Body of pancreas (tissue), 4 donors: ENCODE data around the gene PNKD. TPM values are rescaled to one million over a fixed set of nuclear protein-coding genes. Genes with fewer than 3 reads are reported as not detected.

Experiments
- ATAC-seq: fragments of 150-250 bp; one replicate; pipeline ENCODE4 v1.9.1; 2016
- DNase-seq, 4 donors: peaks; one replicate each; pipeline ENCODE4 v3.0.0-alpha.2; 2019
- H3K27ac ChIP-seq, 4 donors: fragments of 200-600 bp; sonication (generic); 1 replicate in 3 of 4; 2 replicates in 1 of 4; pipeline versions ENCODE4 v1.5.1 to v1.6.1; 2016 to 2019; ENCODE audit warnings: mild to moderate bottlenecking in 1 of 4, mixed read lengths in 1 of 4, moderate library complexity in 1 of 4
- H3K27me3 ChIP-seq, 2 donors: fragments of 200-600 bp; sonication (generic); one replicate each; pipeline ENCODE4 v1.6.0; 2016; ENCODE audit warnings: mild to moderate bottlenecking in 1 of 2
- H3K36me3 ChIP-seq, 2 donors: fragments of 200-600 bp; sonication (generic); replicated peaks in 1 of 2; 2 replicates each; pipeline ENCODE4 v1.5.1; 2016; ENCODE audit warnings: low read depth in 2 of 2; ENCODE audit not compliant: insufficient read depth in 1 of 2
- H3K4me1 ChIP-seq: fragments of 200-600 bp; sonication (generic); one replicate; pipeline ENCODE4 v1.6.0; 2016
- H3K4me3 ChIP-seq, 2 donors: fragments of 200-600 bp; sonication (generic); 1 replicate in 1 of 2; 2 replicates in 1 of 2; pipeline ENCODE4 v1.5.1; 2016 to 2019
- H3K9me3 ChIP-seq, 3 donors: fragments of 200-600 bp; sonication (generic); 1 replicate in 2 of 3; 2 replicates in 1 of 3; pipeline ENCODE4 v1.5.1; 2016
- POLR2A ChIP-seq, 3 donors: fragments of 450-650 bp; IDR thresholded peaks; one replicate each; pipeline ENCODE4 v1.6.1; 2016; ENCODE audit warnings: antibody characterized with exemption in 3 of 3, mild to moderate bottlenecking in 2 of 3
- WGBS, 2 donors: methylation state at CpG; one replicate each; pipeline ENCODE4 v1.1.5; 2017; 5-methylcytosine and 5-hydroxymethylcytosine counted together
- intact Hi-C: fragments of 100-400 bp; cut with DNase I; formaldehyde crosslinking; loops from one replicate; pipeline ENCODE4 v1.15.1; 2023
- total RNA-seq, 2 donors: library from RNA; depleted of rRNA; stranded (reverse); fragments of >200 nt; gene quantifications; one replicate each; pipeline ENCODE4 v1.1.0, GENCODE V29; 2016
- TF ChIP-seq, protein P1 (sequence below), 7 experiments: fragments of 450-650 bp in 4 of 7; fragments of 200-600 bp in 3 of 7; sonication (generic) in 3 of 7; IDR thresholded peaks; one replicate each; pipeline ENCODE4 v1.5.1; 2016 to 2019; ENCODE audit warnings: antibody characterized with exemption in 7 of 7

PNKD gene
- total RNA-seq, 2 donors from 2014 or later = 17.1 to 21.3 TPM

DNA sequence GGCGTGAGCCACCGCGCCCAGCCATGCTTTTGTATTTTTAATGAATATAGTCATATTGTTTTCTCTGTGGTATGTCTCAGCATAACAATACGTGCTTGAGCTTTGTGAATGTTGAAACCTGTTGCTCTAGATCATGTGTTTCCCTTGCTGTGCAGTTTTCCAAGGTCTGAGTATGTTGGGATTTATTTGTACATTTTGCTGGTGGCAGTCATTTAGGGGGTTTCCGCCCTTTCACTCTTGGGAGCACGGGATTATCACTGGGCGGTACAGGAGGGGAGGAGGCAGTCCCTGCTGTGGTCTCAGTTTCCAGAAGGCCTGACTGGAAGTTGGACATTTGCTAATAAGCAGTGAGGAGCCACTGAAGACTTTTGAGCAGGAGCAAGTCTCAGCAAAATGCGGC is 61.4 kb downstream of the PNKD start:
- H3K27ac ChIP-seq = peak overlapping the region in 1 of 4 donors; percentile 54
- no peaks in the 10 kb centered on the region for H3K27me3 ChIP-seq
- TF ChIP-seq, protein P1, sequence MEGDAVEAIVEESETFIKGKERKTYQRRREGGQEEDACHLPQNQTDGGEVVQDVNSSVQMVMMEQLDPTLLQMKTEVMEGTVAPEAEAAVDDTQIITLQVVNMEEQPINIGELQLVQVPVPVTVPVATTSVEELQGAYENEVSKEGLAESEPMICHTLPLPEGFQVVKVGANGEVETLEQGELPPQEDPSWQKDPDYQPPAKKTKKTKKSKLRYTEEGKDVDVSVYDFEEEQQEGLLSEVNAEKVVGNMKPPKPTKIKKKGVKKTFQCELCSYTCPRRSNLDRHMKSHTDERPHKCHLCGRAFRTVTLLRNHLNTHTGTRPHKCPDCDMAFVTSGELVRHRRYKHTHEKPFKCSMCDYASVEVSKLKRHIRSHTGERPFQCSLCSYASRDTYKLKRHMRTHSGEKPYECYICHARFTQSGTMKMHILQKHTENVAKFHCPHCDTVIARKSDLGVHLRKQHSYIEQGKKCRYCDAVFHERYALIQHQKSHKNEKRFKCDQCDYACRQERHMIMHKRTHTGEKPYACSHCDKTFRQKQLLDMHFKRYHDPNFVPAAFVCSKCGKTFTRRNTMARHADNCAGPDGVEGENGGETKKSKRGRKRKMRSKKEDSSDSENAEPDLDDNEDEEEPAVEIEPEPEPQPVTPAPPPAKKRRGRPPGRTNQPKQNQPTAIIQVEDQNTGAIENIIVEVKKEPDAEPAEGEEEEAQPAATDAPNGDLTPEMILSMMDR (IDR thresholded peaks at IDR 0.05) = no peak
- no peak for TF ChIP-seq POLR2A (IDR thresholded peaks at IDR 0.05)
- H3K9me3 ChIP-seq = no peaks in the 10 kb centered on the region
- no peak for ATAC-seq
- 70 to 81% methylated on average over 8 of the region's 8 CpGs for WGBS, 2 donors
- DNase-seq = no peak
- no peak overlapping the region for H3K4me3 ChIP-seq
- peaks cover 4% of the 10 kb centered on the region for H3K4me1 ChIP-seq
- intact Hi-C loops = no loop called here
- no peaks in the 10 kb centered on the region for H3K36me3 ChIP-seq

DNA sequence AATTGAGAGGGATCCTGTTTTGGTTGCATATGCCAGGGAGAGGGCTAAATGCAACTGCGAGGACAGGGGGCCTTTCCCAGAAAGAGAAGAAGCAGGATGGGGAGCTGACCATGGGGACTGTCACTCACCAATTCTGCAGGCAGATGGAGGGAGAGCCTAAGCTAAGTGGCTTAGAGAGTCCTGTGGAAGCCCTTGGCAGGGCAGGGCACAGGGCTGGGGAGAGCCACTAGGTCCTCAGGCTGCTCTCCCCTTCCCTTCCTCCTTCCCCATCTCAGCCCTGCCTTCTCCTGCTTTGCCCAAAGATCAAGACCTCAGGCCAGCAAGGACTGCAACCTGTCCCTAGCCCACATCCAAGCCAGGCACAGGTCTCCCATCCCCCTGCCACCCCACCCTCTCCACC is 62.0 kb downstream of the PNKD start:
- no peaks in the 10 kb centered on the region for H3K36me3 ChIP-seq
- DNase-seq (no peak), ATAC-seq (no peak)
- no peaks in the 10 kb centered on the region for H3K9me3 ChIP-seq
- H3K4me3 ChIP-seq = no peak overlapping the region
- no peaks in the 10 kb centered on the region for H3K27me3 ChIP-seq
- intact Hi-C loops = no loop called here
- peaks cover 4% of the 10 kb centered on the region for H3K4me1 ChIP-seq
- WGBS, 2 donors = 88 to 93% methylated on average over 1 of the region's 1 CpG
- H3K27ac ChIP-seq = peak overlapping the region in 1 of 4 donors; percentile 54
- TF ChIP-seq, protein P1 (IDR thresholded peaks at IDR 0.05) = no peak
- no peak for TF ChIP-seq POLR2A (IDR thresholded peaks at IDR 0.05)

DNA sequence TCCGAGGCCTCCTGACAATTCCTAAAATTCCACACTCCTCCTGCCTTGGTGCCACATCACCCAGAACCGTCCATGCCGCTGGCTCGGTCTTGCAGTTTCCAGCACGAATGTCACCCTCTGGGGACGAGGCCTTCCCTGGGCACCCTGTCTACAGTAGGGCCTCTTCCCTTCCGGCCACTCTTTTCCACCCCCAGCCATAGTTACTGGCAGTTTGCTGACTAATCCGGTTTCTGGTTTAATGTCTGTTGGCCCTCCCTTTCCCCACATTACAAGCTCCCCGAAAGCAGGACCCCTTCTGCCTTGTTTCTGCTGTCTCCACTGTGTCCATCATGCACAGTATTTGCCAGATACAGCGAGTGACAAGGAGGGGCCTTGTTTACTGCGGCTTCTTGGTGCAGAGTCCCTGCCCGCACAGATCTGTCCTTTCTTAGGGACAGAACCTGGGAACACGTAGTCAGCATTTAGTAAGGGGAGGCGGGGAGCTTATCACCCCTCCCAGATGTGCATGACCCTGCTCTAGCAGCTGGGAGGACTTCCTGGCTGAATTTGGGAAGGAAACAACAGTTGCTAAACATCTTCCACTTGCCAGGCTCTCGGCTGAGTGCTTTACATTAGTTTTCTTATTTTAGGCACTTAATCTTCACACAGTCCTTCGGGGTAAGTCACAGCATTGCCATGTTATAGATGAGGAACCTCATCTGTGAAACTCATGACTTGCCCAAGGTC is 62.8 kb downstream of the PNKD start:
- H3K4me3 ChIP-seq = no peak overlapping the region
- peaks cover 4% of the 10 kb centered on the region for H3K4me1 ChIP-seq
- 63 to 90% methylated on average over 16 of the region's 16 CpGs for WGBS, 2 donors
- no peaks in the 10 kb centered on the region for H3K36me3 ChIP-seq
- H3K27ac ChIP-seq = peak overlapping the region in 1 of 4 donors; percentile 54
- H3K27me3 ChIP-seq = no peaks in the 10 kb centered on the region
- TF ChIP-seq POLR2A (IDR thresholded peaks at IDR 0.05) = peak in 1 of 3 donors; percentile 33
- TF ChIP-seq, protein P1 (IDR thresholded peaks at IDR 0.05) = no peak
- H3K9me3 ChIP-seq = no peaks in the 10 kb centered on the region
- ATAC-seq (no peak), DNase-seq (peak in 1 of 4 donors; percentile 61)
- intact Hi-C loops = no loop called here

DNA sequence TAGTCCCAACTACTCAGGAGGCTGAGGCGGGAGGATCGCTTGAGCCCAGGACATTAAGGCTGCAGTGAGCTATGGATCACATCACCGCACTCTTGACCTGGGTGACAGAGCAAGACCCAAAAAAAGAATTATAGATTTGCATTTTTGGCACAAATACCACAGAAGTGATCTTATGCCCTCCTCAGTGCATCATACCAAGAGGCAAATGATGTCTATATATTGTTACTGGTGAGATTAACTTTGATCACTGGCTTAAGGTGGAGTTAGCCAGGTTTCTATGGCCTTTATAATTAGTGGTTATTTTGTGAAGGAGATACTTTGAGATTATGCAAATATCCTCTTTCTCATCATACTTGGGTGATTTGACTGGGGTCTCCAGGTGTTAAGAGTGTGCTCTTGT is 64.2 kb downstream of the PNKD start:
- no peaks in the 10 kb centered on the region for H3K9me3 ChIP-seq
- TF ChIP-seq, protein P1 (IDR thresholded peaks at IDR 0.05) = no peak
- TF ChIP-seq POLR2A (IDR thresholded peaks at IDR 0.05) = no peak
- ATAC-seq = no peak
- no peaks in the 10 kb centered on the region for H3K36me3 ChIP-seq
- no peak overlapping the region for H3K27ac ChIP-seq
- DNase-seq = no peak
- no peaks in the 10 kb centered on the region for H3K27me3 ChIP-seq
- 96 to 98% methylated on average over 3 of the region's 3 CpGs for WGBS, 2 donors
- intact Hi-C loops = no loop called here
- H3K4me1 ChIP-seq = peaks cover 4% of the 10 kb centered on the region
- H3K4me3 ChIP-seq = no peak overlapping the region

DNA sequence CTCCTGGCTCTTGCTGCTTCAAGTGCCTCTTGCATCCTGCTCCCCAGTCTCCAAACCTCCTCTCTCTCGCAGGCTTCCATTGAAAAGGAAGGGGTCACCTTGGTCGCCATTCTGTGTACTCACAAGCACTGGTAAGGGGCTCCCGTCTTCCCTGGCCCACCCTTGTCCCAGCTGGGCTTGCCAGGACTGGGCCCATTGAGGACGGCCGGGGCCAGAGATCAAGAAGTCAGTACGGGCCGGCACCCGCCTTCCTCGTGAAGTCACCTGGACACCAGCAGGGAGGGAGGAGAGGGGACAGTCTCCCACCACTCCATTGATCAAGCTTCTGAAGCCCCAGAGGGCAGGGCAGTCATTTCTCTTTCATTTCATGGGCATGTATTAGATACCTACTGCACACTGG is 70.3 kb downstream of the PNKD start:
- no peaks in the 10 kb centered on the region for H3K27me3 ChIP-seq
- DNase-seq (no peak), ATAC-seq (no peak)
- no peak overlapping the region for H3K4me3 ChIP-seq
- no peak overlapping the region for H3K27ac ChIP-seq
- no peaks in the 10 kb centered on the region for H3K9me3 ChIP-seq
- H3K36me3 ChIP-seq = peaks cover 0 to 4% of the 10 kb centered on the region in 2 donors
- TF ChIP-seq, protein P1 (IDR thresholded peaks at IDR 0.05) = no peak
- no peak for TF ChIP-seq POLR2A (IDR thresholded peaks at IDR 0.05)
- WGBS, 2 donors = 93 to 95% methylated on average over 3 to 9 of the region's 9 CpGs
- intact Hi-C loops = no loop called here
- peaks cover 8% of the 10 kb centered on the region for H3K4me1 ChIP-seq
